WTC11 (cell line): ENCODE results near the gene OBSCN. TPM values are rescaled to one million over a fixed set of nuclear protein-coding genes. Genes with fewer than 3 reads are reported as not detected.

Experiments
- ATAC-seq: fragments of 200-7000 bp; cut with Tn5 transposase; 2 replicates; pipeline ENCODE4 v1.10.0; 2021; ENCODE audit warnings: mild to moderate bottlenecking, moderate library complexity
- CTCF ChIA-PET: fragments of 300-600 bp; sonication (Branson Sonifier 250); formaldehyde crosslinking; loops from one replicate; lab custom pipeline; 2021; ENCODE audit warnings: antibody characterized with exemption; lab: Charles Lee
- POLR2A ChIA-PET: fragments of 350-600 bp; sonication (Branson Sonifier 250); formaldehyde crosslinking; loops from one replicate; lab custom pipeline; 2021; ENCODE audit warnings: antibody characterized with exemption; lab: Charles Lee
- DNase-seq: peaks from one replicate; pipeline ENCODE4 v3.0.0; 2021; ENCODE audit warnings: low spot score
- H3K27ac Mint-ChIP-seq: 2 replicates; pipeline ENCODE4 v1.8.0; 2021; ENCODE audit warnings: mixed read lengths
- H3K27me3 Mint-ChIP-seq: 2 replicates; pipeline ENCODE4 v1.8.0; 2021; ENCODE audit warnings: low read depth, mild to moderate bottlenecking, moderate library complexity, mixed read lengths
- H3K36me3 Mint-ChIP-seq: 2 replicates; pipeline ENCODE4 v1.8.0; 2021; ENCODE audit warnings: mixed read lengths
- H3K4me1 Mint-ChIP-seq: 2 replicates; pipeline ENCODE4 v1.8.0; 2022; ENCODE audit warnings: mixed read lengths
- H3K4me3 Mint-ChIP-seq: 2 replicates; pipeline ENCODE4 v1.8.0; 2021; ENCODE audit warnings: mild to moderate bottlenecking, moderate library complexity, mixed read lengths
- H3K9me3 Mint-ChIP-seq: 2 replicates; pipeline ENCODE4 v1.8.0; 2021; ENCODE audit warnings: mixed read lengths
- ATF1 ChIP-seq: sonication (generic); formaldehyde crosslinking; IDR thresholded peaks from 2 replicates; pipeline ENCODE4 v1.8.1; 2023; ENCODE audit warnings: mild to moderate bottlenecking, moderate library complexity, missing genetic modification reagents
- CREB1 ChIP-seq: sonication (generic); formaldehyde crosslinking; IDR thresholded peaks from 2 replicates; pipeline ENCODE4 v1.8.0; 2023; ENCODE audit warnings: mild to moderate bottlenecking, missing genetic modification reagents
- FOXP1 ChIP-seq: sonication (generic); formaldehyde crosslinking; IDR thresholded peaks from 2 replicates; pipeline ENCODE4 v1.8.0; 2022; ENCODE audit warnings: missing genetic modification reagents, mild to moderate bottlenecking, moderate library complexity, borderline replicate concordance
- GRHL2 ChIP-seq: fragments of 250-450 bp; sonication (Bioruptor Pico); IDR thresholded peaks from 2 replicates; pipeline ENCODE4 v1.8.0; 2022; ENCODE audit warnings: mild to moderate bottlenecking, moderate library complexity; ENCODE audit not compliant: insufficient replicate concordance, severe bottlenecking
- HMGA2 ChIP-seq: fragments of 250-450 bp; sonication (Bioruptor Pico); IDR thresholded peaks from 2 replicates; pipeline ENCODE4 v1.4.0; 2021; ENCODE audit warnings: mild to moderate bottlenecking, moderate library complexity
- IRF2 ChIP-seq: sonication (generic); formaldehyde crosslinking; IDR thresholded peaks from 2 replicates; pipeline ENCODE4 v1.8.0; 2022; ENCODE audit warnings: low read depth, missing genetic modification reagents, borderline replicate concordance
- JAZF1 ChIP-seq: fragments of 250-450 bp; sonication (Bioruptor Pico); IDR thresholded peaks from 2 replicates; pipeline ENCODE4 v1.9.0; 2021; ENCODE audit warnings: moderate library complexity, mild to moderate bottlenecking, inconsistent platforms
- KAT7 ChIP-seq: sonication (generic); formaldehyde crosslinking; IDR thresholded peaks from 2 replicates; pipeline ENCODE4 v1.8.1; 2023; ENCODE audit warnings: missing genetic modification reagents, mild to moderate bottlenecking, borderline replicate concordance
- NFYB ChIP-seq: sonication (generic); formaldehyde crosslinking; conservative IDR thresholded peaks from 2 replicates; pipeline ENCODE4 v1.8.0; 2022; ENCODE audit warnings: low read depth, missing genetic modification reagents
- NR1H2 ChIP-seq: sonication (generic); formaldehyde crosslinking; IDR thresholded peaks from 2 replicates; pipeline ENCODE4 v1.9.0; 2021; ENCODE audit warnings: mild to moderate bottlenecking, moderate library complexity, missing genetic modification reagents
- SMAD4 ChIP-seq: sonication (generic); formaldehyde crosslinking; IDR thresholded peaks from 2 replicates; pipeline ENCODE4 v1.8.0; 2022; ENCODE audit warnings: mild to moderate bottlenecking, missing genetic modification reagents
- SOX15 ChIP-seq: fragments of 250-450 bp; sonication (Bioruptor Pico); IDR thresholded peaks from 2 replicates; pipeline ENCODE4 v1.9.0; 2021; ENCODE audit warnings: mild to moderate bottlenecking
- TCF7 ChIP-seq: sonication (generic); formaldehyde crosslinking; IDR thresholded peaks from 2 replicates; pipeline ENCODE4 v1.8.0; 2022; ENCODE audit warnings: mild to moderate bottlenecking, low read depth, missing genetic modification reagents, moderate library complexity
- TEAD1 ChIP-seq: sonication (generic); formaldehyde crosslinking; IDR thresholded peaks from 2 replicates; pipeline ENCODE4 v1.8.0; 2022; ENCODE audit warnings: mild to moderate bottlenecking, missing genetic modification reagents
- USF1 ChIP-seq: sonication (generic); formaldehyde crosslinking; IDR thresholded peaks from 2 replicates; pipeline ENCODE4 v1.8.0; 2022; ENCODE audit warnings: mild to moderate bottlenecking, missing genetic modification reagents
- ZNF219 ChIP-seq: sonication (generic); formaldehyde crosslinking; IDR thresholded peaks from 2 replicates; pipeline ENCODE4 v1.8.0; 2023; ENCODE audit warnings: missing genetic modification reagents, mild to moderate bottlenecking, borderline replicate concordance
- ZNF232 ChIP-seq: sonication (generic); formaldehyde crosslinking; IDR thresholded peaks from 2 replicates; pipeline ENCODE4 v1.8.0; 2022; ENCODE audit warnings: mild to moderate bottlenecking, missing genetic modification reagents
- ZNF532 ChIP-seq: fragments of 250-450 bp; sonication (Bioruptor Pico); IDR thresholded peaks from 2 replicates; pipeline ENCODE4 v1.9.0; 2021; ENCODE audit warnings: mild to moderate bottlenecking, borderline replicate concordance
- ZNF671 ChIP-seq: fragments of 250-450 bp; sonication (Bioruptor Pico); IDR thresholded peaks from 2 replicates; pipeline ENCODE4 v1.8.0; 2021; ENCODE audit warnings: mild to moderate bottlenecking
- total RNA-seq: library from RNA; stranded (reverse); gene quantifications from 3 replicates; pipeline ENCODE4 v1.2.3, GENCODE V29; 2021
- TF ChIP-seq, protein P1 (sequence below): sonication (generic); formaldehyde crosslinking; conservative IDR thresholded peaks from 2 replicates; pipeline ENCODE4 v1.8.1; 2023; ENCODE audit warnings: mild to moderate bottlenecking, low read depth, missing genetic modification reagents, moderate library complexity
- TF ChIP-seq, protein P2 (sequence below): fragments of 250-450 bp; sonication (Bioruptor Pico); IDR thresholded peaks from 2 replicates; pipeline ENCODE4 v2.1.2; 2022; ENCODE audit warnings: mild to moderate bottlenecking, moderate library complexity
- TF ChIP-seq, protein P3 (sequence below): sonication (generic); formaldehyde crosslinking; IDR thresholded peaks from 2 replicates; pipeline ENCODE4 v1.8.1; 2023; ENCODE audit warnings: mild to moderate bottlenecking, missing genetic modification reagents, moderate library complexity

OBSCN gene
- total RNA-seq, 1 experiment from 2014 or later: 38.8 TPM

DNA sequence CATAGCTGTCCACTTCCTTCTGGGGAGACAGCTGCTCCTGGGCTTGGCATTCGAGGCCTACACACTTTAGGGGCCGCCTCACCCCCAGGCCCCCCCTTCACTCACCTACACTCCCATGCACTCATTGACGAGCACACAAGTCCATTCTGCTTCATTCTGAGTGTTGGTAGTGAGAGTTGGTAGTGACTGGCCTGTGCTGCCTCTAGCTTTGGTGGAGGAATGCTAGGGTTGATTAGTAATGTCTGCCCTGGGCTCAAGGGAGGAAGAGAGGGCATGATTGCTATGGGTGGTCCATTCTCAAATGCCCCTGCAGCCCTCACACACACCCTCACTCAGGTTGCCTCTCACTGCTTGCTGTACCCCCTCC is 168.4 kb downstream of the OBSCN start (continued):
- TF ChIP-seq, protein P1, sequence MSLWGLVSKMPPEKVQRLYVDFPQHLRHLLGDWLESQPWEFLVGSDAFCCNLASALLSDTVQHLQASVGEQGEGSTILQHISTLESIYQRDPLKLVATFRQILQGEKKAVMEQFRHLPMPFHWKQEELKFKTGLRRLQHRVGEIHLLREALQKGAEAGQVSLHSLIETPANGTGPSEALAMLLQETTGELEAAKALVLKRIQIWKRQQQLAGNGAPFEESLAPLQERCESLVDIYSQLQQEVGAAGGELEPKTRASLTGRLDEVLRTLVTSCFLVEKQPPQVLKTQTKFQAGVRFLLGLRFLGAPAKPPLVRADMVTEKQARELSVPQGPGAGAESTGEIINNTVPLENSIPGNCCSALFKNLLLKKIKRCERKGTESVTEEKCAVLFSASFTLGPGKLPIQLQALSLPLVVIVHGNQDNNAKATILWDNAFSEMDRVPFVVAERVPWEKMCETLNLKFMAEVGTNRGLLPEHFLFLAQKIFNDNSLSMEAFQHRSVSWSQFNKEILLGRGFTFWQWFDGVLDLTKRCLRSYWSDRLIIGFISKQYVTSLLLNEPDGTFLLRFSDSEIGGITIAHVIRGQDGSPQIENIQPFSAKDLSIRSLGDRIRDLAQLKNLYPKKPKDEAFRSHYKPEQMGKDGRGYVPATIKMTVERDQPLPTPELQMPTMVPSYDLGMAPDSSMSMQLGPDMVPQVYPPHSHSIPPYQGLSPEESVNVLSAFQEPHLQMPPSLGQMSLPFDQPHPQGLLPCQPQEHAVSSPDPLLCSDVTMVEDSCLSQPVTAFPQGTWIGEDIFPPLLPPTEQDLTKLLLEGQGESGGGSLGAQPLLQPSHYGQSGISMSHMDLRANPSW: no peak
- TF ChIP-seq SOX15 (no peak), GRHL2 (CRISPR knock-in tag) (no peak), CREB1 (no peak), ZNF671 (no peak), HMGA2 (no peak), IRF2 (CRISPR knock-in tag) (no peak)

DNA sequence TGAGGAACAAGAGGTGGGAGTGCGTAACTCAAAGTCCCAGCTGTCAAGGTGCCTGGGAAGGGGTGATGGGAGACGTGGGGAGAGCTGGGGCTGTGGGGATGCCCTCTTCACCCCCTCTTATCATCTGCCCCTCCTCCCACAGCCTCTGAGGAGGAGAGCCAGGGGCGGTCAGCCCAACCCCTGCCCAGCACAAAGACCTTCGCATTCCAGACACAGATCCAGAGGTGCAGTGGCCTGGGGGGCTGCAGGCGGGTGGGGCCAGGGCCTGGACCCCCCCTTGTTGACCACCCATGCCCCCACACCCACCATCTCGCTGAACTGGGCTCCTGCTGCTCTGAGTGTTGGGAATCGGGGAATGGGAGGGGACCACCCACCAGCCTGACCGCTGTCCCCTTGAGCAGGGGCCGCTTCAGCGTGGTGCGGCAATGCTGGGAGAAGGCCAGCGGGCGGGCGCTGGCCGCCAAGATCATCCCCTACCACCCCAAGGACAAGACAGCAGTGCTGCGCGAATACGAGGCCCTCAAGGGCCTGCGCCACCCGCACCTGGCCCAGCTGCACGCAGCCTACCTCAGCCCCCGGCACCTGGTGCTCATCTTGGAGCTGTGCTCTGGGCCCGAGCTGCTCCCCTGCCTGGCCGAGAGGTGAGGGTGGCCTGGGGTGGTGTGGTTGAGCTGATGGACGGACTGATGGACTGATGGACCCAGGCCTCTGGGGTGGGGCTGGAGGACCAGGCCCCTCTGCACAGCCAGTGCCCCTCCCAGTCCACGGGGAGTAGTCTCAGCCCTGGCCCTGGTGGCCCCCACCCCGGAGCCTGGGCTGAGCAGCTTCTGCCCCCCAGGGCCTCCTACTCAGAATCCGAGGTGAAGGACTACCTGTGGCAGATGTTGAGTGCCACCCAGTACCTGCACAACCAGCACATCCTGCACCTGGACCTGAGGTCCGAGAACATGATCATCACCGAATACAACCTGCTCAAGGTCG is 169.1 kb downstream of the OBSCN start:
- ChIA-PET CTCF (interaction anchor here (1.3 kb wide), 1 partner anchor 36 kb away, joined by 3 read pairs; no protein-coding TSS in a partner anchor), POLR2A (no interaction called here)
- no peak for DNase-seq
- peaks cover 12% of the 10 kb centered on the region for H3K4me1 Mint-ChIP-seq
- no peak for ATAC-seq
- H3K27me3 Mint-ChIP-seq: peaks cover 33% of the 10 kb centered on the region
- H3K27ac Mint-ChIP-seq: no peak overlapping the region
- no peaks in the 10 kb centered on the region for H3K36me3 Mint-ChIP-seq
- H3K9me3 Mint-ChIP-seq: no peaks in the 10 kb centered on the region
- peak overlapping the region; percentile 52 for H3K4me3 Mint-ChIP-seq
- no peak for TF ChIP-seq ZNF232 (CRISPR knock-in tag)
- TF ChIP-seq NR1H2 (CRISPR knock-in tag): no peak
- TF ChIP-seq, protein P2, sequence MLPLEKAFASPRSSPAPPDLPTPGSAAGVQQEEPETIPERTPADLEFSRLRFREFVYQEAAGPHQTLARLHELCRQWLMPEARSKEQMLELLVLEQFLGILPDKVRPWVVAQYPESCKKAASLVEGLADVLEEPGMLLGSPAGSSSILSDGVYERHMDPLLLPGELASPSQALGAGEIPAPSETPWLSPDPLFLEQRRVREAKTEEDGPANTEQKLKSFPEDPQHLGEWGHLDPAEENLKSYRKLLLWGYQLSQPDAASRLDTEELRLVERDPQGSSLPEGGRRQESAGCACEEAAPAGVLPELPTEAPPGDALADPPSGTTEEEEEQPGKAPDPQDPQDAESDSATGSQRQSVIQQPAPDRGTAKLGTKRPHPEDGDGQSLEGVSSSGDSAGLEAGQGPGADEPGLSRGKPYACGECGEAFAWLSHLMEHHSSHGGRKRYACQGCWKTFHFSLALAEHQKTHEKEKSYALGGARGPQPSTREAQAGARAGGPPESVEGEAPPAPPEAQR (CRISPR knock-in tag): no peak
- no peak for TF ChIP-seq JAZF1
- no peak for TF ChIP-seq FOXP1 (CRISPR knock-in tag)
- TF ChIP-seq, protein P3, sequence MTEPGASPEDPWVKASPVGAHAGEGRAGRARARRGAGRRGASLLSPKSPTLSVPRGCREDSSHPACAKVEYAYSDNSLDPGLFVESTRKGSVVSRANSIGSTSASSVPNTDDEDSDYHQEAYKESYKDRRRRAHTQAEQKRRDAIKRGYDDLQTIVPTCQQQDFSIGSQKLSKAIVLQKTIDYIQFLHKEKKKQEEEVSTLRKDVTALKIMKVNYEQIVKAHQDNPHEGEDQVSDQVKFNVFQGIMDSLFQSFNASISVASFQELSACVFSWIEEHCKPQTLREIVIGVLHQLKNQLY: no peak
- TF ChIP-seq ZNF532: no peak
- no peak for TF ChIP-seq NFYB (CRISPR knock-in tag)
- no peak for TF ChIP-seq KAT7 (CRISPR knock-in tag)
- TF ChIP-seq ATF1: no peak
- TF ChIP-seq SMAD4: no peak
- TF ChIP-seq, protein P1: no peak
- TF ChIP-seq USF1 (CRISPR knock-in tag): no peak
- TF ChIP-seq TCF7 (CRISPR knock-in tag): no peak
- no peak for TF ChIP-seq ZNF219 (CRISPR knock-in tag)
- no peak for TF ChIP-seq ZNF671
- no peak for TF ChIP-seq TEAD1 (CRISPR knock-in tag)
